PC-3 (cell line): Measurements from ENCODE around the gene PIR. TPM values are rescaled to one million over a fixed set of nuclear protein-coding genes. Genes with fewer than 3 reads are reported as not detected.
A peak's percentile ranks its signal among the peaks of the same experiment; 100 is the strongest.

Source experiments
- ATAC-seq: fragments of 200-7000 bp; cut with Tn5 transposase; 2 replicates; pipeline ENCODE4 v1.9.1; 2020; ENCODE audit warnings: mild to moderate bottlenecking, moderate library complexity
- BruUV-seq: library from RNA; stranded (reverse); fragments of 400-500 nt; replicated peaks from 2 replicates; lab custom pipeline; 2021; lab: Mats Ljungman, UMichigan
- CTCF ChIA-PET: fragments of 300-600 bp; sonication (Branson Sonifier 250); formaldehyde crosslinking; loops from one replicate; lab custom pipeline; 2022; ENCODE audit warnings: antibody characterized with exemption; lab: Charles Lee
- POLR2A ChIA-PET: fragments of 300-600 bp; sonication (Branson Sonifier 250); formaldehyde crosslinking; loops from one replicate; lab custom pipeline; 2022; ENCODE audit warnings: antibody characterized with exemption; ENCODE audit not compliant: unreplicated experiment; lab: Charles Lee
- DNase-seq: peaks from one replicate; pipeline ENCODE4 v3.0.0-alpha.2; 2015
- H2AFZ ChIP-seq: fragments of 300-600 bp; sonication (generic); 2 replicates; pipeline ENCODE4 v1.6.0; 2016; ENCODE audit warnings: antibody characterized with exemption, low read length
- H3F3A ChIP-seq: fragments of 300-600 bp; sonication (generic); one replicate; pipeline ENCODE4 v1.6.0; 2017; ENCODE audit warnings: antibody characterized with exemption, low read length, control low read depth, mild to moderate bottlenecking; ENCODE audit not compliant: unreplicated experiment
- H3K27ac ChIP-seq: fragments of 300-600 bp; sonication (generic); 2 replicates; pipeline ENCODE4 v1.5.1; 2016; ENCODE audit warnings: mild to moderate bottlenecking, low read length
- H3K27me3 ChIP-seq: fragments of 300-600 bp; sonication (generic); 2 replicates; pipeline ENCODE4 v1.6.1; 2016; ENCODE audit warnings: low read length, mixed read lengths
- H3K36me3 ChIP-seq: fragments of 300-600 bp; sonication (generic); 2 replicates; pipeline ENCODE4 v1.6.1; 2016; ENCODE audit warnings: low read depth, mixed run types, low read length, mixed read lengths
- H3K4me1 ChIP-seq: fragments of 300-600 bp; sonication (generic); 2 replicates; pipeline ENCODE4 v1.5.1; 2016; ENCODE audit warnings: low read length; ENCODE audit not compliant: insufficient read depth
- H3K4me2 ChIP-seq: fragments of 300-600 bp; sonication (generic); 2 replicates; pipeline ENCODE4 v1.6.0; 2016; ENCODE audit warnings: low read length
- H3K4me3 ChIP-seq: fragments of 300-600 bp; sonication (generic); 2 replicates; pipeline ENCODE4 v1.5.1; 2016; ENCODE audit warnings: mild to moderate bottlenecking, low read length, mixed read lengths
- H3K79me2 ChIP-seq: fragments of 300-600 bp; sonication (generic); 2 replicates; pipeline ENCODE4 v1.6.1; 2017; ENCODE audit warnings: low read length, mixed read lengths
- H3K9ac ChIP-seq: fragments of 300-600 bp; sonication (generic); 2 replicates; pipeline ENCODE4 v1.6.0; 2016; ENCODE audit warnings: mild to moderate bottlenecking, low read length
- H3K9me2 ChIP-seq: fragments of 300-600 bp; sonication (generic); replicated peaks from 2 replicates; pipeline ENCODE4 v1.6.1; 2016; ENCODE audit warnings: mixed run types, low read length, mixed read lengths
- H3K9me3 ChIP-seq: fragments of 300-600 bp; sonication (generic); 2 replicates; pipeline ENCODE4 v1.6.1; 2016; ENCODE audit warnings: low read length, mixed read lengths
- H4K20me1 ChIP-seq: fragments of 300-600 bp; sonication (generic); 2 replicates; pipeline ENCODE4 v1.6.1; 2016; ENCODE audit warnings: low read length, mixed read lengths
- CTCF ChIP-seq: fragments of 300-600 bp; sonication (generic); conservative IDR thresholded peaks from 2 replicates; pipeline ENCODE4 v1.5.1; 2017; ENCODE audit warnings: antibody characterized with exemption, low read depth, mild to moderate bottlenecking, low read length
- EZH2 ChIP-seq: fragments of 300-600 bp; sonication (generic); IDR thresholded peaks from one replicate; pipeline ENCODE4 v1.6.1; 2017; ENCODE audit warnings: antibody characterized with exemption, mild to moderate bottlenecking, low read length; ENCODE audit not compliant: unreplicated experiment
- EZH2phosphoT487 ChIP-seq: fragments of 300-600 bp; sonication (generic); IDR thresholded peaks from 2 replicates; pipeline ENCODE4 v1.6.1; 2018; ENCODE audit warnings: mild to moderate bottlenecking, antibody characterized with exemption, low read length, borderline replicate concordance
- intact Hi-C: fragments of 100-400 bp; cut with micrococcal nuclease; formaldehyde crosslinking; loops from 2 replicates; pipeline ENCODE4 v1.9.0; 2023
- total RNA-seq: library from RNA; depleted of rRNA; stranded (reverse); fragments of >200 nt; gene quantifications from 2 replicates; pipeline ENCODE4 v1.2.3, GENCODE V29; 2014

Gene PIR
- total RNA-seq, 1 experiment from 2014 or later, result 50.8 TPM

- CTCF ChIA-PET, result interaction anchor here (0.6 to 0.8 kb wide), 2 partner anchors 95 to 252 kb away, joined by 10 to 11 read pairs; no protein-coding TSS in a partner anchor
- Histone ChIP-seq H3F3A (no peaks in the 10 kb centered on the region), H3K79me2 (no peaks in the 10 kb centered on the region), H4K20me1 (no peaks in the 10 kb centered on the region), H3K9me2 (no peaks in the 10 kb centered on the region), H3K4me1 (peaks cover 16% of the 10 kb centered on the region), H3K9me3 (no peaks in the 10 kb centered on the region), H2AFZ (no peak overlapping the region), H3K27ac (no peak overlapping the region), H3K4me2 (no peak overlapping the region), H3K9ac (no peak overlapping the region), H3K4me3 (no peak overlapping the region), H3K36me3 (no peaks in the 10 kb centered on the region), H3K27me3 (no peaks in the 10 kb centered on the region)
- TF ChIP-seq CTCF, result no peak
- no peak for TF ChIP-seq EZH2phosphoT487
- TF ChIP-seq EZH2, result no peak
- intact Hi-C loops, result no loop called here
- no peak for DNase-seq
- no TSS peak for BruUV-seq
- POLR2A ChIA-PET, result interaction anchor here (0.7 kb wide), 1 partner anchor 24 kb away, joined by 13 read pairs; the partner anchor contains the start of gene PIR
- ATAC-seq, result no peak
Observed at GRCh38 chrX:15469613-15470012, 23.5 kb downstream of the PIR start.

- no peak overlapping the region for H3K27ac ChIP-seq
- no peak overlapping the region for H2AFZ ChIP-seq
Observed at GRCh38 chrX:15468036-15468435, 25.1 kb downstream of the PIR start.

More at GRCh38 chrX:15468036-15468435, 25.1 kb downstream of the PIR start:
- Histone ChIP-seq H3F3A (no peaks in the 10 kb centered on the region), H3K9me3 (no peaks in the 10 kb centered on the region), H3K36me3 (no peaks in the 10 kb centered on the region), H3K4me1 (peaks cover 9% of the 10 kb centered on the region; the same call in 1 of the 2 replicates), H3K27me3 (no peaks in the 10 kb centered on the region), H4K20me1 (no peaks in the 10 kb centered on the region), H3K9me2 (no peaks in the 10 kb centered on the region), H3K4me2 (no peak overlapping the region), H3K9ac (no peak overlapping the region), H3K79me2 (no peaks in the 10 kb centered on the region), H3K4me3 (no peak overlapping the region)
- intact Hi-C loops, result loop anchor here (1.0 kb wide), 2 partner anchors 119 to 168 kb away; no protein-coding TSS in a partner anchor
- ChIA-PET CTCF (no interaction called here), POLR2A (no interaction called here)
- no TSS peak for BruUV-seq
- TF ChIP-seq CTCF (peak; percentile 57), EZH2 (no peak)
- DNase-seq, result peak; percentile 64
- ATAC-seq, result peak; percentile 51
